H1 (cell line): Measurements from ENCODE around the gene SLC22A24. TPM values are rescaled to one million over a fixed set of nuclear protein-coding genes. Genes with fewer than 3 reads are reported as not detected.

ENCODE experiments used
- CBX5 ChIP-seq: fragments of 300-800, 300-1000 bp; sonication (generic); IDR thresholded peaks from 2 replicates; pipeline ENCODE4 v1.7.1; 2016; ENCODE audit warnings: antibody characterized with exemption, low read length, low read depth
- CHD7 ChIP-seq: fragments of 300-600 bp; sonication (generic); IDR thresholded peaks from 2 replicates; pipeline ENCODE4 v1.7.1; 2012; ENCODE audit warnings: low read length, moderate library complexity, mild to moderate bottlenecking, inconsistent platforms; ENCODE audit not compliant: insufficient replicate concordance
- SIX5 ChIP-seq: IDR thresholded peaks from 2 replicates; pipeline ENCODE4 v1.6.1; 2011; ENCODE audit warnings: mild to moderate bottlenecking, low read depth, low read length
- TCF12 ChIP-seq: IDR thresholded peaks from 2 replicates; pipeline ENCODE4 v1.6.1; 2011; ENCODE audit warnings: low read depth, mild to moderate bottlenecking, low read length
- USF2 ChIP-seq: IDR thresholded peaks from 2 replicates; pipeline ENCODE4 v1.6.1; 2011; ENCODE audit warnings: low read length, improper control_type of control experiment
- polyA plus RNA-seq, 7 experiments: library from polyadenylated mRNA; depleted of rRNA in 3 of 7; stranded (reverse) in 5 of 7; unstranded in 2 of 7; fragments of >200 nt in 5 of 7; fragments of 200-250 nt in 2 of 7; gene quantifications; 1 replicate in 5 of 7; 2 replicates in 1 of 7; 4 replicates in 1 of 7; pipeline versions ENCODE4 v1.2.1 to v1.2.3, GENCODE V29; 2011 to 2013; ENCODE audit warnings: missing spikeins in 2 of 7, mixed read lengths in 2 of 7
- total RNA-seq: library from RNA; stranded (reverse); fragmentation: NEBNext Ultra II Directional; extraction: Animal tissue kit (Norgen Biotek cat#: 25700); gene quantifications from 2 replicates; pipeline ENCODE4 v1.2.1, GENCODE V29; 2021
- TF ChIP-seq, protein P1 (sequence below): IDR thresholded peaks from 2 replicates; pipeline ENCODE4 v1.6.1; 2012; ENCODE audit warnings: inconsistent platforms

Gene SLC22A24
- total and polyA plus RNA-seq, 2 of the 8 experiments (the other 6 are each of a cell fraction or from before 2014, with no cell fraction given), result not detected

GRCh38 chr11:63146581-63146980 is 2.6 kb upstream of the SLC22A24 start (continued):
- TF ChIP-seq CHD7 (no peak), USF2 (no peak), SIX5 (no peak), CBX5 (no peak), TCF12 (no peak)
- TF ChIP-seq, protein P1, sequence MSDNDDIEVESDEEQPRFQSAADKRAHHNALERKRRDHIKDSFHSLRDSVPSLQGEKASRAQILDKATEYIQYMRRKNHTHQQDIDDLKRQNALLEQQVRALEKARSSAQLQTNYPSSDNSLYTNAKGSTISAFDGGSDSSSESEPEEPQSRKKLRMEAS, result no peak
